ENCODE results near the gene MEIOB.

- TF ChIP-seq CTCF (IDR thresholded peaks at IDR 0.05) (no peak), EZH2 (IDR thresholded peaks at IDR 0.05) (no peak)
Measured at GRCh38 chr16:1895068-1895467, 23.1 kb upstream of the MEIOB start.
